Activated CD4-positive, alpha-beta T cell treated with anti-CD3 and anti-CD28 coated beads for 24 hours (primary cell): ENCODE results near the gene NEURL2.

Experiments used
- DNase-seq, 2 donors: peaks; one replicate each; pipeline ENCODE4 v3.0.0-alpha.2; 2020; ENCODE audit warnings: low read depth in 2 of 2

The NEURL2 gene

DNA sequence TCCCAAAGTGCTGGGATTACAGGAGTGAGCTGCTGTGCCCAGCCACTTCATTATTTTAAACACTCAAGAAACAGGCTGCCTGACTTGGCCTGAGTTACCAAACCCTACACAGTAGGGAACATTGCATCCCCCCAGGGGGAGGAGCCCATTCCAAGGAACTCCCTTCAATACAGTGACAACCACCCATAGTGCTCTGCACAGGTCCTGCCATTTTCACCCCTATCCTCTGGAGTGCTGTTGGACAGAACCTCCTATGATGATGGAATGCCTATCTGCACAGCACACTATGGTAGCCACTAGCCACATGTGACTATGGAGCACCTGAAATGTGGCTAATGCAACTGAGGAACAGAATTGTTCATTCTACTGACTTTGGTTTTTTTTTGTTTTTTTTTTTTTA, 45.6 kb downstream of the NEURL2 start:
- DNase-seq = no peak

DNA sequence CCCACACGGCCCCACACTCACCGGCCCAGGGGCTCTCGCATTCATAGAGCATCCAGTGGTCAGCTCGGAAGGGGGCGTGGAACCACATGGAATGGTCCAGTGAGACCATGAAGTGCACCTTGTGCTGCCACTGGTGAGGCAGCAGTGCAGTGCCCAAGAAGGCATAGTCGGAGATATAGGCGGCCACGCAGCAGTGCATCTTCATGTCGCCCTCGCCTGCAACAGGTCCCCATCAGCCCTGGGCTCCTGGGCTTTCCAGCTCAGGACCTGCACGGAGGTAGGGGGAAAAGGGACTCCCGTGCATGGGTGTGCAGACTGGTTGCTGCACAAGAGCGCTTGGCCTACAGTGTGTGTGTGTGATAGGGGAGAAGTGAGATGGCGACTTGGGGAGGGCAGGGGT, 47.5 kb downstream of the NEURL2 start:
- no peak for DNase-seq

DNA sequence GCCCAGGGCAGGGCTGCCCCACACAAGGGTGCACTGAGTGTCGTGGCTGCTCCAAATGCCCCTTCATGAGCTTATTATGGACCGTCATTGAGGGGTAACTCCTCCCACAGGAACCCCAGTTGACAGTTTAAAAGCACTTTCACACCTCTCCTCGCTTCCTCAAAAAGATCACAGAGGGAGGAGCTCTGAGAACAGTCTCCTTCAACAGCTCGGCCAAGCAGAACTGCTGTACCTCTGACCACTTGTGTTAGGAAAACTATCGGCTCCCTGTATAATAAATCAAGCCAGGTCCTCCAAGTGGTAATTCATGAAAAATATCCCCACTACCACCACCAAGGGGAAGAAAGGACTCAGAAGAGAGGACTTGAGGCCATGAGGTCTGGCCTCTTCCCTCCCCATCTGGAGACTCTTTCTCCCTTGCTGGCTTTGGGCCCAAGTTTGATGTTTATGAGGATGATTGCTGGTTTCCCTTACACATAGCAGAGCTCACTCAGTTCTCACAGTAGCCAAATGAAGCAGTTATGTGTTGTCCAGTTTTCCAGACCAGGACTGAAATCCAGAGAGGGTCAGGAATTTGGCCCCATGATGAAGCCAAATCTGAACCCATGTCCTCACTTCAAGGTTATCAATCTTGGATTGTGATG, 48.7 kb downstream of the NEURL2 start:
- no peak for DNase-seq

DNA sequence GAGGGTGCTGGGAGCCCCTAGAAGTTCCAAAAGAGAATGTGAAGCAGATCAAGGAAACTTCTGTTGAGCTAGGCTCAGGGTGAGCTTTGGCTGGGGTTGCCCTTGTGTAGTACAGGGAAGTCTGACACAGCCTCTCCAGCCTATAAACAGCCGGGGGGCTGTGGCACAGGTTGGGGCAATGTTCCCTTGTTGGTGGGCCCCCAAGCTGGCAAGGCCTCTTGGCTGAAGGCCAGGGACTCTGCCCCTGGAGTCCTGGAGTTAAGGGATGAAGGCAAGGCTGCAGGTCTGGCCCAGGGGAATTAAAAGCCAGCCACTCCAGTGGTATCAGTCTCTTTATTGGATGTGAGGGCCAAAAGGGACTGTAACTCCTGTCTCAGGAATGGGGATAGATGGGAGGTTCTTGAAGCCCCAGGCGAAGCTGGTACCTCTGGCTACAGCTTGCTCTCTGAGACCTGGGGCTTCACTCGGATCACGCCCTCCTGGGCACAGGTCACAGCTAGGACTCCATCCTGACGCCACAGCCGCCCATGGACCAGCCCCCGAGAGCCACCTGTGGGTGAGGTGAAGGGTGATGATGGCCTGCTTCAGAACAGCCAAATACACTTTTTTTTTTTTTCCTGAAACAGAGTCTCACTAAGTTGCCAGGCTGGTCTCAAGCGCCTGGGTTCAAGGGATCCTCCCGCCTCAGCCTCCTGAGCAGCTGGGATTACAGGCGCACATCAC, 49.4 kb downstream of the NEURL2 start:
- no peak for DNase-seq

DNA sequence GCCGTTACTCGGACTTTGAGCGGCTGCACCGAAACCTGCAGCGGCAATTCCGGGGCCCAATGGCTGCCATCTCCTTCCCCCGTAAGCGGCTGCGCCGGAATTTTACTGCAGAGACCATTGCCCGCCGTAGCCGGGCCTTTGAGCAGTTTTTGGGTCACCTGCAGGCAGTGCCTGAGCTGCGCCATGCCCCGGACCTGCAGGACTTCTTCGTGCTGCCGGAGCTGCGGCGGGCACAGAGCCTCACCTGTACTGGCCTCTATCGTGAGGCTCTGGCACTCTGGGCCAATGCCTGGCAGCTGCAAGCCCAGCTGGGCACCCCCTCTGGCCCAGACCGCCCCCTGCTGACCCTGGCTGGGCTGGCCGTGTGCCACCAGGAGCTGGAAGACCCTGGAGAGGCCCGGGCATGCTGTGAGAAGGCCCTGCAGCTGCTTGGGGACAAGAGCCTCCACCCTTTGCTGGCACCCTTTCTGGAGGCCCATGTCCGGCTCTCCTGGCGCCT, 50.3 kb downstream of the NEURL2 start:
- DNase-seq = no peak
